ENCODE results near the gene BASP1.
"Not testable (repeated sequence)": the region's sequence is repeated elsewhere in the genome, so short reads cannot be mapped to it uniquely, and the experiment has no call there.

BASP1 gene

DNA sequence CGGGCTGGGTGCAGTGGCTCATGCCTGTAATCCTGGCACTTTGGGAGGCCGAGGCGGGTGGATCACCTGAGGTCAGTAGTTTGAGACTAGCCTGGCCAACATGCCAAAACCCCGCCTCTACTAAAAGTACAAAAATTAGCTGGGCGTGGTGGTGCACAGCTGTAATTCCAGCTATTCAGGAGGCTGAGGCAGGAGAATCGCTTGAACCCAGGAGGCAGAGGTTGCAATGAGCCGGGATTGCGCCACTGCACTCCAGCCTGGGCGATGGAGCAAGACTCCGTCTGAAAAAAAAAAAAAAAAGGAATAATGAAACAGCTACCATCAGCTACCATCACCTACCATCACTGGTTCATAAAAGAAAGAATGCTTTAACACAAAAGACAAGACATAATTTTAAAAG, 25.9 kb upstream of the BASP1 start:
- not testable (repeated sequence) for DNase-seq (ENCODE audit: low read depth)

DNA sequence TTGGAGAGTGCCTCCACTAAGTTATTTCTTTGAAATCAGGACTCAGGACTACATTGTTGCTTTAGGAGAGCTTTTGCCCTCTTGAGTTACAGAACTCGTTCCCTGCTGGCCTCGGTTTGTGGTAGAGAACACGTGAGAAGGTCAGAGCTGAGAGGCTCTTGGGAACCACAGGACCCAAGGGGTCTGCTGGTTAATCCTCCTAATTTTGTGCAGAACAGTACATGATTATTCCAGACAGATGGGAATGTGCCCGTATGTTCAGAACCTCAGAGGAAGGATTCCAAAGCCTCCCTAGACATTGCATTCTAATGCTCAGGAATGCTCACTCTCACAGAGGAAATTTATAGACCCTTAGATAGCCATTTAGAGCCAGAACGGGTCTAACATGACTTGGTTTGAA, 25.2 kb upstream of the BASP1 start:
- DNase-seq (ENCODE audit: low read depth): no peak

DNA sequence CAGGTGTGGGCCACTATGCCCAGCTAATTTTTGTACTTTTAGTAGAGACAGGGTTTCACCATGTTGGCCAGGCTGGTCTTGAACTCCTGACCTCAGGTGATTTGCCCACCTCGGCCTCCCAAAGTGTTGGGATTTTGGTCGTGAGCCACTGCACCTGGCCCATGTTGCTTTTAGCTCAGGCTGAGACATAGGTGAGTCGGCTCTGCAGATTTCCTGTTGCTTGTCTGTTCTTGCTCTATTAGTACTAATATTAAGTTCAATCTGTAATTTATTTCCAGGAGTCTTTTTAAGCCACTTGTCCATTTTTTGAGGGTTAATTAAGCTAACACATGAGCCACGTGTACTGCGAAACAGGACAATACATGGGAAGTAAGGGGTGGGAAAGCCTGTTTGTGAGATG, 21.4 kb upstream of the BASP1 start:
- DNase-seq (ENCODE audit: low read depth): no peak

DNA sequence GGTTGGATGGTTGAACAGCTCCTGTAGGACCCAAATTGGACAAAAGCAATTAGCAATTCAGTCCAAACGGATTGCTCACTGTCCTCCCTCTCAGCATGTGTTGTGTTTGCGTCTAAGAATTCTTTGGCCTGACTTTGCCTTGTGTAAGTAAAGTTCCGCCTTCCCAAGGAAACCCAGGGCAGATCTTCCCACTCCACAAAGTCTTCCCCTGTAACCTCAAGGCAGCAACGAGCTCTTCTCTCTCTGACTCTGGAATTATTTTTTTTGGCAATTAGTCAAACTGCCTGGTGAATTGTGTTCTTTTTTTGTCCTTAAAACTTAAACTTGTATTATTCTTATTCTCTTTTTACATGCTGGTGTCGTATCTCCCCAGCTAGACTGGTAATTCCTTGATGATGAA, 20.7 kb upstream of the BASP1 start:
- DNase-seq (ENCODE audit: low read depth): no peak

DNA sequence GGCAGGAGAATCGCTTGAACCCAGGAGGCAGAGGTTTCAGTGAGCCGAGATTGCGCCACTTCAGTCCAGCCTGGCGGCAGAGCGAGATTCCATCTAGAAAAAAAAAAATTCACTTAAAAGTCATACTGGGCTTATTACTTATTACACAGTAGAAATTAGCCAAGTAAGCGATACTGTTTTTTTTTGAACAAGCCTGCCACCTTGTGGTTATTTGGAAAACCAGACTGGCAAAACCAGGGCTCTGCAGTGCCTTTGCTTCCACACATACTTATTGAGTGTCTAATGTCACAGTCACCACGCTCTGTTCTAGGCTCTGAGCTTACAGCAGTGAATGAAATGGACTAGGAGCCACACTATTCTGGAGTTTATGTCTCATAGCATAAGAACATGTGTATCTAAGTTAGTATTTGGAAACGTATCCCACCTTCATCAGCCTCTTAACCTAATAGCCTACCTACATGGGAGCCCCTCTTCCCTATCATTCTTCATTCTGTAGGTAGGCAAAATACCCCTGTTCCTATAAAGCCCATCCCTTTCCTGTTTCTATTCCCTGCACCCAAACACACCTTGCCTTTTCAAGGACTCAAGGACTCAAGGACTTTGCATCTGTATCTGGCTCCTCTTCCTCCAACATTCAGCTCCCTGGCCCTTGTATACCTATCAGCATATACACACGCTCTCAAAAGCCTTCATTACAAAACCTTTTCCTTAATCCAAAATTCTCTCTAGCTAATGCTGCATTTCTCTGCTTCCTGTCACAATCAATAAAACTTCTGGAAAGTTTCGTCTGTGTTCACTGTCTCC, 13.9 kb upstream of the BASP1 start:
- no peak for DNase-seq (ENCODE audit: low read depth)

DNA sequence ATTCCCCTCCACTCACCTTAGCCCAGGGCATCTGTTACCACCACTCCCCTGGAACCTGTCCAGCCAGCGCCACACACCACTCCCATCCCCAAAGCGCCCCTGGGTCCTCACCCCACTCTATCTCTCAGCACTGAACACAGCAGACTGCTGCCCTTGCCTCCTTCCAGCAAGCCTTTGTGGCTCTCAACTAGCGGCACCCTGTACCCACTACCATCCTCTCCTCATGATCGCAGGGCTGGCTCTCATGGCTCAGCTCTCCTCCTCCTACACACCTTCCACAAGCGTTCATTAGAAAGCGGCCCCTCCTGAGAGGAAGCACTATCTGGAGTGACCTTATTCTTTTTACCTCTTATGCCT, 13.3 kb upstream of the BASP1 start:
- no peak for DNase-seq (ENCODE audit: low read depth)

DNA sequence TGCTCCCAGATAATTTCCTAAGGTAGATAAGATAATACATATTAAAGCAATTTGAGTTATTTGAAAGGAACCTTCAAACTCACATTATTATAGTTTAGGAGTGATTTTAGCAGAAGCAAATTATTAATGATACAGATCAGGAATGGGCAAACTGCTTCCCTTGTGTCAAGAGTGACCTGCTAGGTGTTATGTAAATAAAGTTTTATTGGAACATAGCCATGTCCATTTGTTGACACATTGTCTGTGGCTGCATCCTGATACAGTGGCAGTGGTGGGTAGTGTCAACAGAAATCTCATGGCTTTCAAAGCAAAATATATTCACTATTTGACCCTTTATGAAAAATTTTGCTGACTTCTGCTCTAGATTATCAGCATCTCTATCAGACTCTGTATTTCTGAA, 11.4 kb upstream of the BASP1 start:
- DNase-seq (ENCODE audit: low read depth): no peak

DNA sequence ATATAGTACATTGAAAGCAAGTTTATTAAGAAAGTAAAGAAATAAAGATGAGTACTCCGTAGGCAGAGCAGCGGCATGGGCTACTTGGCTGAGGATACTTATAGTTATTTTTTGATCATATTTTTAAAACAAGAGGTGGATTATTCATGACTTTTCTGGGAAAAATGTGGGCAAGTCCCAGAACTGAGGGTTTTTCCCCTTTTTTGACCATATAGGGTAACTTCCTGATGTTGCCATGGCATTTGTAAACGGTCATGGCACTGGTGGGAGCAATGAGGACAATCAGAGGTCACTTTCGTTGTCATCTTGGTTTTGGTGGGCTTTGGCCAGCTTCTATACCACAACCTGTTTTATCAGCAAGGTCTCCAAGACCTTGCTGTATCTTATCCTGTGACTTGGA, 5.2 kb upstream of the BASP1 start:
- no peak for DNase-seq (ENCODE audit: low read depth)

DNA sequence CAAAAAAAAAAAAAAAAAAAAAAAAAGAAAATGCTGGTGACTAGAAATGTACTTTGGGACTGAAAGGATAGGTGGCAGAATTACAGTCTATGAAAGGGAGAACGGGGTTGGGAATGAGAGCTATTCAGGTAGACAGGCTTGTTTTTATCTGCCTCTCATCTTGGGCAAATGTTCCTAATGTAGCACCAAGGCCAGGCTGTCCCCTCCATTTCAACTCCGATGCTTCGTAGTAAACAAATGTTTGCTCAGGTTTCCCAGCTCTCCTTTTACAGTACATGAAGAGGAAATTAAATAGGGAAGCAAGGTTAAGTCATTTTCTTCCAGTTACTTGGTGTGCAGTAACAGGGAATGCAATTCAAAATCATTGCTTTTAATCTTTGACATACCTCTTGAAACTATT, 4.4 kb upstream of the BASP1 start:
- DNase-seq (ENCODE audit: low read depth): no peak

DNA sequence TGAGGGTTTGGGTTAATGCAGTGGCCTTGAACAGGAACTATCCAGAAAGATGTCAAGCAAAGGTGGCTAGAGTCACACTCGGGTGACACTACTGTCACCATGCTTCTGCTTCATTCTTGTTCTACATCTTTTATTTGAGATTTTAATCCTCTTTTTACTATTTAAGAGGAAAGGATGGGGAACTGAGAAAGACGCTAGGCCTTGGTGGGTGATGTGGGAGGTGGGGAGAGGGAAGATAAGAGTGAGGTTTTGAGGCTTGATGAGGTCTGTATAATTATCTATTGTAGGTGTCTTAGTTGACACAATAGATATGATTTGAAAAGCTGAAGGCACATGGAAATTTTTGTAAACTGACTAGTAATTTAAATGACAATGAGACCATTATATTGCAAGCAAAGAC, 3.5 kb upstream of the BASP1 start:
- DNase-seq (ENCODE audit: low read depth): no peak

DNA sequence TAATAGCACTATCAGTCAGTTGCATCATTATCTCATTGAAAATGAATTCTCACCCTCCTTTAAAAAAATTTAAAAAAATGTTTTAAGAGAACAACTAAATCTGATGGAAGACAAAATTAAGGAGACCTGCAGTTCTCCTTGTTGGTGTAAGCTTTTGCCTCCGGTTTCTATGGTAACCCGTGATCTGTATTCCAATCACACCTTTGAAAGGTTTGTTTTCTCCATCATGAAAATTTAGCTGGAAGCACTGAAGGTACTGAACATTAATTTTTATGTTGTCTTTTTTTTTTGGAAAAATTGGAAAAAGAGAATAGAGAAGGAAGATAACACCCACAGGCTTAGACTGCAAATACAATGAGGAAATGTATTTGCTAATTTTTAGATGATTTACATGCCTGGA, 2.5 kb upstream of the BASP1 start:
- DNase-seq (ENCODE audit: low read depth): no peak

DNA sequence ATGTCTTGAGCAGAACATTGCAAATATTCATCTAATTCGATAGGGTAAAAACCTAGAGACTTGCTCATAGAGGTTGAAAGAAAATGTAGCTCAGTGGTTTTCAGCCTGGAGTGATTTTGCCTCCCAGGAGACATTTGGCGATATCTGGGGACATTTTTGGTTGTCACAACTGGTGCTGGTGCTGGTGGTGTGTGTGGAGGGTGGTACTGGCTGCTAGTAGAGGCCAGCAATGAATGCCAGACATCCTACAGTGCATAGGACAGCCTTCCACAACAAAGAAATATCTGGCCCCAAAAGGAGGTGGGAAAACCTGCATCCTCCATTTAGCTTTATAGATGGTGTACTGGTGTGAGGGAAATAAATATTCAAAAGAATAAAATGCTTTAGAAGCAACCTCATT, 2.1 kb upstream of the BASP1 start:
- DNase-seq (ENCODE audit: low read depth): no peak

DNA sequence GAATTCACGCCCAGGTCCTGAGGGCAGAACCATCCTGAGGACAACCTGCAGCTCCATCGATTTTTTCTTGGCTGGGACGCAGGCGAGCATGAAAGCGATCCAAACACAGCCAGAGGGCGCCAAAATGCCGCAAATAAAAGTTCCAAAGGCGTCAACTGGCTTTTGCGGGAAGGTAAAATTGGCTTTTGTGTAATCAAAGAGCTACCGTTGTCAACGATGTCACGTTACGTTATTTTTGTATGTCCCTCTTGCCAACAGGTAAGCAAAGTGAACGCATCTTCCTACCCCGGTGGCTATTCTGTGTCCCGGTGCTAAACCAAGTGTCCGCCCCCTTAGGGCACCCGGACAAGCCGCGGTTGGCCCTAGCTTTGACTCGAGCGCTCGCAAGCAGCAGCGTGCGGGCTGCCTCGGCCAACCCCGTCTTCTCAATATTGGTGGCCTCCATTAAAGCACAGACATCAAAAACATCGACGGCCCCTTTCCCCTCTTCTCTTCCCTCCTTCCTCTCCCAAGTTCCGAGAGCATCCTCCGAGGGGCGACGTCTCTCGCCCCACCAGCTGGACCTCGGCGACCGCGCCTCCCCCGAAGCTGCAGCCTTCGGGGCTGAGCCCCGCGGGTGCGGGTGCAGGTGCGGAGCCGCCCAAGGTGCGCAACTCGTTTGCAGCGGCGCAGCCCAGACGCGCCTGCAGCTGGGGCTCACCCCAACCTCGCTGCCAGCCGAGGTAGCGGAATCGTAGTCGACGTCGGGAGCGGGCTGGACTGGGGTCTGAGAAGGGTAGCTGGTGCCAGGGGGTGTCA, 1.1 kb upstream of the BASP1 start:
- DNase-seq (ENCODE audit: low read depth): peak; percentile 14

DNA sequence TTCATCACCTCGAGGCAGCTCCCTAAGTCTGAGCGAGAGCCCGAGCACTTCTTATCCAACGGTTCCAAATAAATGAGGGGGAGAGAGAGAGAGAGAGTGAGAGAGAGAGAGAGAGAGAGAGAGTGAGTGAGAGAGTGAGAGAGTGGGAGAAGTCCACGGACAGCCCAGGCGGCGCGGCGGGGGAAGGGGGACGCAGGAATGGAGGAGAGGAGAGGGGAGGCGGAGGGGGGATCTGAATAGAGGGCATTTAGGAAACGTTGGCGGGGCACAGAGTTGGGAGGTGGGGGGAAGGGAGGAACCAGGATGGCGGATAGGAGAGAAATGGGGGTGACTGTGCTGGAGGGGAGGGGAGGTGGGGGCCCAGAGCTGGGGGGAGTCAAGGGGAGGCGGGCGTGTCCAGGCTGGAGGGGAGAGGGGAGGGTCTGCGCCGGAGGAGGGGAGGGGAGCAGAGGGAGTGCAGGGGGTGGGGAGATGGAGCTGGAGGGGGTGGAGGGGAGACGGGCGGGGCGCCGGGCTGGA, 398 bp upstream of the BASP1 start:
- DNase-seq (ENCODE audit: low read depth): no peak

DNA sequence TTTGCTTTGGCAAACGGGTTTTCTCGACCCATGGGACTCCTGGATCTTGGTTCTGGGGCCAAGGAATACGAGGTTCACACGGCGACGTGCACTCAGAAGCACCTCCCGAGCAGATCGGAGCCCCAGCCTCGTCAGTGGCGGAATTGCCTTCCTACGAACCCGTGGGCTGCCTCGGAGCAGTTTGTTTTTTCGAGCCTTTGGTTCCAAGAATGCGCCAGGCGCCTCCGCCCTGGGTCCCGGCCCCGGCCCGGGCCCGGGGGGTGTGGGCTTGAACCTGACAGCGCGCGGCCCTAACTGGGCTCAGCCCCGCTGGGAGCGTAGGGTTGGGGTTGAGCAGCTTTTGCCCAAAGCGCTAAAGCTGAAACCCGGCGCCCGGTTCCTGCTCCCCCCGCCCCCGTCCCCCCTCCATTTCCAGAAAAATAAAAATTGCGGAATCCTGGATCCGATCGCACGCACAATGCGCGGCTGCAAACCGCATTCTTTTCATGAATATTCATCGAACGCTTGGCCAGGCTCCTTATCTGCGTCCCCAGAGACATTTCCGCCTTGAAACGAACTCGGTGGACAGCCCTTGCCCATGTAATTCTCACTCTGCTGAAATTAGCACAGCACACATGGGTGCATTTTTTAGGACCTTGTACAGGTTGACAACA, 1.0 kb downstream of the BASP1 start:
- DNase-seq (ENCODE audit: low read depth): no peak

DNA sequence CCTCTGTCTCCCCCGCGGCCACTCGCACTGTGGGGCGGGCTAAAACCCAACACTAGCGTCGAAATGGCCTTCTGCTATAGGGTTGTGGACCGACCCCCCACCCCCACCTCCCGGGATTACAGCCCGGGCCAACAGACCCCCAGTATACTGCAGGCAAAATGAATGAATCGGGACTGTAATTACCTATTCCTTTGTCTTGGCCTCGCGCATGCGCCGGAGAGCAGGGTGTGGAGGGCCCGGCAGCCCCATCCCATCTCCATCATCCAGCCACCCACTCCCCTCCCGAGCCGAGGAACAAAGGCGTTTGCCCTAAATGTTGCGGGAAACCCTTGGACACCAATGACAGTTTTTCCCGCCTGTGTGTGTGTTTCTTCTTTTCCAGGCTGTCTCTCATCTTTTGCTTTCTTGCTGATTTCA, 1.6 kb downstream of the BASP1 start:
- DNase-seq (ENCODE audit: low read depth): no peak

DNA sequence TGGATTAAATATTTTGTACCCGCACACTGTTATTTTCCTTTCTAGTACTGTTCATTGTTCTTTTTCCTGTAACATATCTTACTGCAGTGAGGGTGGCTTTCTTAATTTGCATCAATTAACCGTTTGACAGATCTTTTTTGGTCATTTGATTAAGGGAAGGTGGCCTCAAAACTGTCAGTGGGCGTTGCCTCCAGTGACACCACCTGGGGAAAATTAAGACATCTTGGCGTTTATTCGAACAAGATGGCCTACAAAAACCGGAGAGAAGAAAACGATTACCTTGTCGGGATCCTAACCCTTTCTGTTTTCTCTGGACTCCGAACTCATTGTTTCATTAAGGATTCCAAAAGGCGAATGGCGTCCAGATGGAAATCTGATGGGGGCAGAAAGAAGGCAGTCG, 2.0 kb downstream of the BASP1 start:
- DNase-seq (ENCODE audit: low read depth): no peak

DNA sequence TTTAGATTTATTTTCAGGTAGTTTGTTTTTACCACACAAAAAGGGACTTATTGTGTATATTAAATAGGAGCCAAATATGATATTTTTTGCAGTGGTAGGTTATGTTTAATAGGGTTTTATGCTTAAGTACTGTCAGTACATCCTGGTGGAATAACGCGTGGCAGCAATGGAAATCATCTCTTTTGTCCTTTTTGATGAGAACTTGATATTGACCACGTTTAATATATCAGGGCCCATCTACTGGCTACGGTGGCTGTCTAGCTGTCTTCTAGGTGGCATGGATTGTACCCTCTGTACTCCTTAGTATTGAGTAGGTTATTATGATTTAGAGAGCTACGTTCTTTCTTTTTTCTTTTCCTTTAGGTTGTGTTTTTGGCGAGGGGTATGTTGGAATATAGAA, 2.6 kb downstream of the BASP1 start:
- no peak for DNase-seq (ENCODE audit: low read depth)

DNA sequence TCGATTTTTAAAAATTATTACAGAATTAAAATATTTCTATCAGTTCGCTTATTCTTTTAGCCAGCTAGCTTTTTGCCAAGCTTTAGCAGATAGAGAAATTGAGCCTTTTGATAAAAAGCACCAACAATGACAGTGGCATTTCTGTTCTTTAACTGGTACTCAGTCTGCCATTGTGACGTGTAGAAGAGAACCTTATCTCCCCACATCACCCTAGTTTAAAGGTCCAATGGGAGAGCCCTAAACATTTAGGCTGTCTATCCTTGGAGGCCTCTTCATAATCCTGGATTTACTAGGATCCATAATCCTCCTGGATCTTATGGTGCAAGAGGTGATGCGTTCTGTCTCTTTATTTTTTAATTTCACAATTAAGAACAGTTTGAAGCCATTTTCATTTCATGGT, 3.0 kb downstream of the BASP1 start:
- no peak for DNase-seq (ENCODE audit: low read depth)

DNA sequence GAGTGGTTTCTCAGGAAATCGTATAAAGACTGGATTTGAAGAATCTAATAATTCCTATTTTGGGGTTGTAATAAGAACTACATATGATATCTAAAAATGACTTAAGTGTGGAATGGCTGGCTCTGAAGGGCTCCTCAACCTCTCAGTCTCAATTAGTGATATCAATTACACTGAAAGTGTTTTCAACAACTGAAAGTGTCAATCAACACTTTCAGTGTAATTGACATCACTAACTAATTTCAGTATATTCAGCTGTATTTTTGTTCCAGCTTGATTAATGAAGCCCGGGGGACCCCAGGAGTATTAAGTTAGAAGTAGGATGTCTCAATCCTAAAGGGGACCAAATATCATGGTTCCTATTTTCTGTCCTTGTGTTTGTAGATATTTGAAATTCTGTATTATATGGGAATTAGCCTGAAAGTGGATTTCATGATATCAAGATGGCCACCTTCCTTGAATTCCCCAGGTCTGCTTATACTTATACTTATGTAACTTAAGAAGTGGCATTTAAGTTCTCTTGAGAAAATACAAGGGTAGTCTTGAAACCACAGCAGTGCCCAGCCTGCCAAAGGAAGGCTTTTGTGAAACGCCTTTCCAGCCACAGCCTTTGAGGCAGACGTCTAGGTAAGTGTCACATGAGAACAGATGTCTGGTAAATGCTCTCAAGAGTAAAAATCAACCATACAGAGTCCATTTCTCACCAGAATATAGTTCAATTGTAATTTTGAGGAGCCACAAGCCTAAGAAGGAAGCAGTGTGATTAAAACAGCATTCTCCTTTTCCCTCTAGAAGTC, 4.6 kb downstream of the BASP1 start:
- DNase-seq (ENCODE audit: low read depth): no peak

DNA sequence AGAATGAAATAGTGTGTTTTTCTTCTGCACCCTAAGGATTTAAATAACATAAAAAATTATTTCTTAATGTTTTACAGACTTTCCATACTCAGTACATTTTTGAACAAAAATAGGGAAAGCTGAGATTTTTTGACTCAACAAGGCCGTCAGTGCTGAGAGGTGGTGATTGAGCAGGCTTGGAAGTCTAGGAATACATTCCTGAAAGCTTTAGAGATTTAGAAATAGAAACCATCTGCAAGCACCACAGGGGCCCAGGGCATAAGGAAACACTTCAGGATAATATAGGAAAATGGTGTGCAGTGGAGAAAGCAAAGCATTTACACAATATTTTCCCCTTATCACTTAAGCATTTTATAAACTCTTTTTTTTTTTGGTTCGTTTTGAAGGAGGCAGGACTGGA, 5.2 kb downstream of the BASP1 start:
- DNase-seq (ENCODE audit: low read depth): no peak
